Transverse colon (tissue), 4 donors: Measurements from ENCODE around the gene POR.

ENCODE experiments used
- EP300 ChIP-seq: sonication (generic); formaldehyde crosslinking; IDR thresholded peaks from one replicate; pipeline ENCODE4 v1.6.1; 2017; ENCODE audit warnings: antibody characterized with exemption, low read depth
- POLR2A ChIP-seq: fragments of 450-650 bp; IDR thresholded peaks from one replicate; pipeline ENCODE4 v1.6.1; 2016; ENCODE audit warnings: antibody characterized with exemption, mild to moderate bottlenecking, moderate library complexity
- POLR2AphosphoS5 ChIP-seq, 3 donors: sonication (generic); formaldehyde crosslinking; IDR thresholded peaks; one replicate each; pipeline ENCODE4 v1.6.1; 2016; ENCODE audit warnings: antibody characterized with exemption in 3 of 3
- TF ChIP-seq, protein P1 (sequence below), 5 experiments: fragments of 200-600 bp in 3 of 5; fragments of 450-650 bp in 2 of 5; sonication (generic) in 3 of 5; IDR thresholded peaks; 1 replicate in 2 of 5; 2 replicates in 3 of 5; pipeline ENCODE4 v1.5.1; 2016 to 2017; ENCODE audit warnings: antibody characterized with exemption in 5 of 5, inconsistent platforms in 3 of 5, mild to moderate bottlenecking in 2 of 5, moderate library complexity in 1 of 5

DNA sequence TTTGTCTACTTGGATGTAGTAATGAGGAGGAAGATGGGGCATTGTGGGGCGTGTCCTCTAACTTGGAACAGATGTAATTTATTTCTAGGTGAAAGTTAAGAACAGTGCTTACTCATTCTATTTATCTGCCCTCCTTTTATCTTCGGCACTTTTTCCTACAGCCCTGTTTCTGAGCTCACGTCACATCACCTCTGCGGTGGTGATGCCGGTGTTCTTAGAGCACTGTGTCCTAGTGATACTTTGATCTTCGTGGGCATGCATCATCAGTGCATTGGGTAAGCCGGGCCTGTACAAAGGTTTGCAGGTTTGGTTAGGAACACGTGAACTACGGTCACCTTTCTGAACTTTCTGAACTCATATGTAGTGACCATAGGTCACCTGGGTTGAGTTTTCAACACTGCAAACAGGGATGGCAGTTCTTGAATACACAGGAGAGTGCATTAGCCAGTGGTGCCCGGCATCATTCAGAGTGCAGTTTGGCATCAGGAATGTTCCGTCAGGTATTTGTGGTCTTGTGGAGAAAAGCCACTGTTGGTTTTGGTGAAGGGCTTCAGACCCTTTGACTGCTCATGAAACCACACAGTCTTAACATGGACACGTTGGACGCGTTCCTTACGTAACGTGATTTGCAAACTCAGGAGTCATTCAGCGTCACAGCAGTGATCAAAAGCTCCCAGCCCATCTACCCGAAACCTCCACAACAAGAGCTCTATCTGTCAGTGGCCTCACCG is 5.6 kb downstream of the POR start:
- TF ChIP-seq, protein P1, sequence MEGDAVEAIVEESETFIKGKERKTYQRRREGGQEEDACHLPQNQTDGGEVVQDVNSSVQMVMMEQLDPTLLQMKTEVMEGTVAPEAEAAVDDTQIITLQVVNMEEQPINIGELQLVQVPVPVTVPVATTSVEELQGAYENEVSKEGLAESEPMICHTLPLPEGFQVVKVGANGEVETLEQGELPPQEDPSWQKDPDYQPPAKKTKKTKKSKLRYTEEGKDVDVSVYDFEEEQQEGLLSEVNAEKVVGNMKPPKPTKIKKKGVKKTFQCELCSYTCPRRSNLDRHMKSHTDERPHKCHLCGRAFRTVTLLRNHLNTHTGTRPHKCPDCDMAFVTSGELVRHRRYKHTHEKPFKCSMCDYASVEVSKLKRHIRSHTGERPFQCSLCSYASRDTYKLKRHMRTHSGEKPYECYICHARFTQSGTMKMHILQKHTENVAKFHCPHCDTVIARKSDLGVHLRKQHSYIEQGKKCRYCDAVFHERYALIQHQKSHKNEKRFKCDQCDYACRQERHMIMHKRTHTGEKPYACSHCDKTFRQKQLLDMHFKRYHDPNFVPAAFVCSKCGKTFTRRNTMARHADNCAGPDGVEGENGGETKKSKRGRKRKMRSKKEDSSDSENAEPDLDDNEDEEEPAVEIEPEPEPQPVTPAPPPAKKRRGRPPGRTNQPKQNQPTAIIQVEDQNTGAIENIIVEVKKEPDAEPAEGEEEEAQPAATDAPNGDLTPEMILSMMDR (IDR thresholded peaks at IDR 0.05) = no peak
- TF ChIP-seq POLR2A (no peak), POLR2AphosphoS5 (IDR thresholded peaks at IDR 0.05) (peak in 2 of 3 donors; percentile 61 to 69), EP300 (peak; percentile 68)
